GM12878 (cell line): ENCODE data around the gene UBASH3B. TPM values are rescaled to one million over a fixed set of nuclear protein-coding genes. Genes with fewer than 3 reads are reported as not detected.
A peak's percentile ranks its signal among the peaks of the same experiment; 100 is the strongest.

Experiments
- ATAC-seq: fragments of 200-7000 bp; cut with Tn5 transposase; 3 replicates; pipeline ENCODE4 v1.9.1; 2020; ENCODE audit warnings: mild to moderate bottlenecking, moderate library complexity
- BruUV-seq: library from RNA; stranded (reverse); fragments of 400-500 nt; replicated peaks from 2 replicates; lab custom pipeline; 2021; lab: Mats Ljungman, UMichigan
- CTCF ChIA-PET: fragments of 300-600 bp; sonication (Branson Sonifier 250); formaldehyde crosslinking; extraction: SDS; loops from one replicate; lab custom pipeline; 2021; ENCODE audit warnings: inconsistent platforms; lab: Yijun Ruan, JAX
- POLR2A ChIA-PET: fragments of 350-600 bp; formaldehyde crosslinking; extraction: SDS; loops from one replicate; lab custom pipeline; 2021; ENCODE audit warnings: inconsistent platforms; lab: Charles Lee
- RAD21 ChIA-PET: fragments of 300-600 bp; sonication (Branson Sonifier 250); formaldehyde crosslinking; loops from one replicate; lab custom pipeline; 2023; ENCODE audit warnings: antibody characterized with exemption; ENCODE audit not compliant: unreplicated experiment; lab: Charles Lee
- SMC1A ChIA-PET: fragments of 300-600 bp; sonication (Branson Sonifier 250); formaldehyde crosslinking; loops from one replicate; lab custom pipeline; 2023; ENCODE audit not compliant: unreplicated experiment, uncharacterized antibody; lab: Charles Lee
- DNase-seq: peaks from one replicate; pipeline ENCODE4 v3.0.0-alpha.2; 2011; ENCODE audit warnings: low read depth, low spot score
- FAIRE-seq: peaks from 3 replicates; lab custom pipeline; 2011; peaks lifted over from hg19 to GRCh38; lab: Jason Lieb, UNC
- H2AFZ ChIP-seq: 2 replicates; pipeline ENCODE4 v1.6.0; 2011; ENCODE audit warnings: low read depth, low read length, control low read depth; ENCODE audit not compliant: control insufficient read depth
- H3K27ac ChIP-seq: 2 replicates; pipeline ENCODE4 v1.5.1; 2011; ENCODE audit warnings: control low read depth; ENCODE audit not compliant: control insufficient read depth, insufficient read depth
- H3K27me3 ChIP-seq, 2 experiments: replicated peaks in 1 of 2; 2 replicates each; pipeline versions ENCODE4 v1.6.0 to v1.6.1; 2011; ENCODE audit warnings: low read length in 1 of 2; ENCODE audit not compliant: control insufficient read depth in 2 of 2, insufficient read depth in 2 of 2
- H3K36me3 ChIP-seq, 2 experiments: 2 replicates each; pipeline ENCODE4 v1.5.1; 2011; ENCODE audit warnings: low read length in 1 of 2; ENCODE audit not compliant: control insufficient read depth in 2 of 2, insufficient read depth in 2 of 2
- H3K4me1 ChIP-seq: 2 replicates; pipeline ENCODE4 v1.6.1; 2011; ENCODE audit warnings: mild to moderate bottlenecking, low read length, moderate library complexity, mixed read lengths; ENCODE audit not compliant: control insufficient read depth, insufficient read depth
- H3K4me2 ChIP-seq: 2 replicates; pipeline ENCODE4 v1.6.0; 2011; ENCODE audit warnings: control low read depth; ENCODE audit not compliant: control insufficient read depth, insufficient read depth
- H3K4me3 ChIP-seq: fragments of 200-600 bp; sonication (generic); 2 replicates; pipeline ENCODE4 v1.5.1; 2016
- H3K79me2 ChIP-seq: 2 replicates; pipeline ENCODE4 v1.6.0; 2011; ENCODE audit warnings: low read length; ENCODE audit not compliant: control insufficient read depth, insufficient read depth
- H3K9ac ChIP-seq: 2 replicates; pipeline ENCODE4 v1.8.0; 2011; ENCODE audit warnings: low read length, control low read depth, mixed read lengths; ENCODE audit not compliant: control insufficient read depth, insufficient read depth
- H3K9me3 ChIP-seq: replicated peaks from 3 replicates; pipeline ENCODE4 v1.5.1; 2011; ENCODE audit warnings: mild to moderate bottlenecking, low read length; ENCODE audit not compliant: control insufficient read depth, insufficient read depth
- H4K20me1 ChIP-seq: 2 replicates; pipeline ENCODE4 v1.6.0; 2011; ENCODE audit not compliant: control insufficient read depth, insufficient read depth
- BMI1 ChIP-seq: fragments of 450-650 bp; IDR thresholded peaks from 2 replicates; pipeline ENCODE4 v1.6.1; 2016; ENCODE audit warnings: mild to moderate bottlenecking, moderate library complexity, borderline replicate concordance
- CEBPZ ChIP-seq: fragments of 150-350 bp; IDR thresholded peaks from 2 replicates; pipeline ENCODE4 v1.6.1; 2016; ENCODE audit warnings: low read depth, low read length
- E4F1 ChIP-seq: fragments of 450-650 bp; IDR thresholded peaks from 2 replicates; pipeline ENCODE4 v1.6.1; 2018; ENCODE audit warnings: borderline replicate concordance, mild to moderate bottlenecking; ENCODE audit not compliant: partially characterized antibody
- HDAC6 ChIP-seq: fragments of 200-600 bp; sonication (generic); IDR thresholded peaks from one replicate; pipeline ENCODE4 v1.8.0; 2017; ENCODE audit warnings: antibody characterized with exemption; ENCODE audit not compliant: unreplicated experiment
- MTA2 ChIP-seq: fragments of 450-650 bp; IDR thresholded peaks from 2 replicates; pipeline ENCODE4 v1.6.1; 2016; ENCODE audit warnings: low read depth, mild to moderate bottlenecking, moderate library complexity
- RB1 ChIP-seq: fragments of 450-650 bp; formaldehyde crosslinking; IDR thresholded peaks from 2 replicates; pipeline ENCODE4 v1.6.1; 2017; ENCODE audit warnings: mild to moderate bottlenecking, borderline replicate concordance
- SPI1 ChIP-seq: IDR thresholded peaks from 2 replicates; pipeline ENCODE4 v1.6.1; 2011; ENCODE audit warnings: low read depth, mild to moderate bottlenecking, low read length, moderate library complexity, borderline replicate concordance; ENCODE audit not compliant: insufficient read depth
- ZBTB33 ChIP-seq: fragments of 450-650 bp; IDR thresholded peaks from 2 replicates; pipeline ENCODE4 v1.6.1; 2017; ENCODE audit warnings: mild to moderate bottlenecking
- ZNF592 ChIP-seq: fragments of 450-650 bp; IDR thresholded peaks from 2 replicates; pipeline ENCODE4 v1.6.1; 2017; ENCODE audit warnings: mild to moderate bottlenecking, moderate library complexity
- WGBS: methylation state at CpG from one replicate; pipeline ENCODE4 v1.1.6; 2016; ENCODE audit warnings: low lambda C conversion rate; ENCODE audit not compliant: insufficient replicate concordance, insufficient coverage; ENCODE audit errors: missing lambda C conversion rate; 5-methylcytosine and 5-hydroxymethylcytosine counted together
- in situ Hi-C: fragments of 300-500 bp; cut with MboI; formaldehyde crosslinking; loops from 9 replicates; pipeline ENCODE4 v1.14.3; 2018; ENCODE audit warnings: mixed read lengths
- intact Hi-C: fragments of 100-400 bp; cut with micrococcal nuclease; formaldehyde crosslinking; loops from one replicate; pipeline ENCODE4 v1.14.2; 2022; ENCODE audit not compliant: unreplicated experiment
- polyA plus RNA-seq, 11 experiments: library from polyadenylated mRNA; depleted of rRNA in 4 of 11; unstranded in 6 of 11; stranded (reverse) in 5 of 11; fragments of >200 nt; fragmentation: Nextera tagmentation in 4 of 11; fragmentation: Illumina TruSeq in 1 of 11; extraction: Ambion mirVana in 4 of 11; extraction: Trizol in 1 of 11; gene quantifications; 1 replicate in 1 of 11; 2 replicates in 10 of 11; pipeline versions ENCODE4 v1.2.1 to v1.2.3, GENCODE V29; 2011 to 2016; ENCODE audit warnings: inconsistent platforms in 2 of 11, missing spikeins in 2 of 11, low read depth in 1 of 11
- total RNA-seq, 4 experiments: library from RNA; depleted of rRNA in 3 of 4; stranded (reverse); fragments of >200 nt in 3 of 4; fragmentation: Illumina TruSeq in 1 of 4; extraction: Trizol in 1 of 4; gene quantifications; 2 replicates each; pipeline versions ENCODE4 v1.2.1 to v1.2.3, GENCODE V29; 2013 to 2021

Gene UBASH3B
- total and polyA plus RNA-seq, 10 of the 15 experiments (the other 5 are each of a cell fraction or from before 2014, with no cell fraction given) = 0.18 to 3.3 (median 0.57) TPM

GRCh38 chr11:122832721-122833470, 177.4 kb downstream of the UBASH3B start:
- Histone ChIP-seq H2AFZ (no peak overlapping the region), H3K36me3 (no peaks in the 10 kb centered on the region), H3K4me1 (no peaks in the 10 kb centered on the region), H3K9me3 (no peaks in the 10 kb centered on the region), H3K79me2 (no peaks in the 10 kb centered on the region), H4K20me1 (no peaks in the 10 kb centered on the region), H3K27me3 (no peaks in the 10 kb centered on the region), H3K4me3 (no peak overlapping the region), H3K4me2 (no peak overlapping the region), H3K9ac (no peak overlapping the region), H3K27ac (no peak overlapping the region)
- SMC1A ChIA-PET = interaction anchor here (1.2 to 5.6 kb wide), 12 partner anchors 12 to 224 kb away, joined by 3 to 138 read pairs (median 20); no protein-coding TSS in a partner anchor
- ATAC-seq (peak; percentile 50), DNase-seq (no peak), FAIRE-seq (no peak)
- POLR2A ChIA-PET = interaction anchor here (0.6 to 2.2 kb wide), 6 partner anchors 9 to 24 kb away, joined by 3 to 8 read pairs (median 5); no protein-coding TSS in a partner anchor
- in situ Hi-C loops (no loop called here), intact Hi-C loops (no loop called here)
- CTCF ChIA-PET = interaction anchor here (0.6 to 5.4 kb wide), 16 partner anchors 11 to 552 kb away, joined by 3 to 108 read pairs (median 6); no protein-coding TSS in a partner anchor
- RAD21 ChIA-PET = interaction anchor here (0.6 to 5.4 kb wide), 11 partner anchors 10 to 51 kb away, joined by 3 to 74 read pairs (median 9); no protein-coding TSS in a partner anchor
- TF ChIP-seq ZNF592 (no peak), SPI1 (peak; percentile 12; the same call in 1 of the 2 replicates), E4F1 (no peak), ZBTB33 (no peak), HDAC6 (no peak), CEBPZ (no peak), MTA2 (peak; percentile 84), RB1 (no peak), BMI1 (no peak)
- no TSS peak for BruUV-seq
- 31% methylated on average over 6 of the region's 6 CpGs for WGBS
